D341Med (cell line): ENCODE measurements around the gene DOCK1.
"Not testable (repeated sequence)": the region's sequence is repeated elsewhere in the genome, so short reads cannot be mapped to it uniquely, and the experiment has no call there.

Source experiments
- DNase-seq: peaks from one replicate; pipeline ENCODE4 v3.0.0; 2012; ENCODE audit warnings: low spot score

The DOCK1 gene

GRCh38 chr10:126926568-126926967, 21.3 kb downstream of the DOCK1 start:
- DNase-seq: no peak

- no peak for DNase-seq
These were observed 22.6 kb downstream of the DOCK1 start for GRCh38 chr10:126927799-126928198.

- no peak for DNase-seq
These were observed 23.0 kb downstream of the DOCK1 start for GRCh38 chr10:126928274-126928673.

GRCh38 chr10:126929391-126929790, 24.2 kb downstream of the DOCK1 start:
- DNase-seq: no peak

GRCh38 chr10:126930131-126930882, 25.1 kb downstream of the DOCK1 start:
- no peak for DNase-seq

- DNase-seq: no peak
These were observed 25.8 kb downstream of the DOCK1 start for GRCh38 chr10:126930883-126931503.

GRCh38 chr10:126931544-126931943, 26.3 kb downstream of the DOCK1 start:
- no peak for DNase-seq

GRCh38 chr10:126932516-126932915, 27.3 kb downstream of the DOCK1 start:
- no peak for DNase-seq

- DNase-seq: no peak
These were observed 27.9 kb downstream of the DOCK1 start for GRCh38 chr10:126933116-126933515.

GRCh38 chr10:126935263-126935946, 30.2 kb downstream of the DOCK1 start:
- DNase-seq: no peak

- no peak for DNase-seq
These were observed 31.8 kb downstream of the DOCK1 start for GRCh38 chr10:126937026-126937425.

GRCh38 chr10:126938121-126938520, 32.9 kb downstream of the DOCK1 start:
- DNase-seq: not testable (repeated sequence)

- DNase-seq: no peak
These were observed 34.5 kb downstream of the DOCK1 start for GRCh38 chr10:126939706-126940105.

- DNase-seq: no peak
These were observed 35.6 kb downstream of the DOCK1 start for GRCh38 chr10:126940670-126941310.

- no peak for DNase-seq
These were observed 39.0 kb downstream of the DOCK1 start for GRCh38 chr10:126944191-126944590.

GRCh38 chr10:126945351-126946030, 40.3 kb downstream of the DOCK1 start:
- no peak for DNase-seq

- DNase-seq: no peak
These were observed 41.5 kb downstream of the DOCK1 start for GRCh38 chr10:126946746-126947145.

GRCh38 chr10:126948355-126949160, 43.3 kb downstream of the DOCK1 start:
- no peak for DNase-seq

GRCh38 chr10:126949161-126949503, 43.9 kb downstream of the DOCK1 start:
- DNase-seq: no peak

- DNase-seq: no peak
These were observed 45.3 kb downstream of the DOCK1 start for GRCh38 chr10:126950401-126951105.

- no peak for DNase-seq
These were observed 48.7 kb downstream of the DOCK1 start for GRCh38 chr10:126953886-126954285.
